CD4-positive, alpha-beta T cell treated with Interleukin-6 at 100 ng/mL for 8 hours (primary cell): ENCODE results near the gene COPG2.
"Not testable (repeated sequence)": the region's sequence is repeated elsewhere in the genome, so short reads cannot be mapped to it uniquely, and the experiment has no call there.

Experiments used
- DNase-seq: peaks from one replicate; pipeline ENCODE4 v3.0.0-alpha.2; 2020; ENCODE audit warnings: mixed read lengths, low spot score

The COPG2 gene

GRCh38 chr7:130566168-130566897, 102.2 kb downstream of the COPG2 start:
- no peak for DNase-seq

DNA sequence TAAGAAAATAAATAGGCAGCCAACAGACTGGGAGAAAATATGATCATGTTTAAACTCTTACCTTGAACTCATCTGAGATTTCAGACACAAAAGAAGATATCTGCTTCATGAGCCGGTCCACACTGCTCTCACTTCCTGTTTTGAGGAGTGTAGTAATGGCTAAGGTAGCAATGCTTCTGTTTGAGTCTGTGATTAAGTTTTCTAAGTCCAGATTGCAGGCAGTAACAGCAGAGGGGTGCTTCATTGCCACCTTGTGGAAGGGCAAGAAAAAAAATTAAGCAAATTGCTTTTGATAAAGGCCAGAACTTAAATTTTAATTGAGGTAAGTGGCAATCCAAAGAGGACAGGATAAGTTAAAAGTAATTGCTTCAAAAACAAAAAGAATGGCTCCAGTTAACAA, 107.6 kb downstream of the COPG2 start:
- no peak for DNase-seq

- no peak for DNase-seq
These were observed 109.4 kb downstream of the COPG2 start for GRCh38 chr7:130559184-130559583.

GRCh38 chr7:130554481-130554880, 114.1 kb downstream of the COPG2 start:
- DNase-seq = no peak

- DNase-seq = no peak
These were observed 115.0 kb downstream of the COPG2 start for GRCh38 chr7:130553398-130554029.

DNA sequence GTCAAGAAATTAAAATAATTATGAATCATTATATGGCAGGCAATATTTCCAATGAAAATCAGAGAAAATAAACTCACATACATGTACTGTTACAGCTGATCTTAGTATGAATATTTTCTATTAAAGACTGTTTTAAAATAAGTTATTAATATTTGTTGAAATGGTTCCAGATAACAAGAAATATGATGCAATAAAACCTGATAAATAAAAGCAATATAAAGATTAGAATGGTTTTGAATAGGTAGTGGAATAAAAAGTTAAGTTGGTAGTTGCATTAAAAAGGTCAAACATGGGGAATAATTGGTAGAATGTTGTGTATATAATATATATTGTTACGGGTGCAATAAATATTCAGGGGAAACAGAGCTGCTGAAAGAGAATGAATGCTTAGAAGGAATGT, 124.2 kb downstream of the COPG2 start:
- no peak for DNase-seq

DNA sequence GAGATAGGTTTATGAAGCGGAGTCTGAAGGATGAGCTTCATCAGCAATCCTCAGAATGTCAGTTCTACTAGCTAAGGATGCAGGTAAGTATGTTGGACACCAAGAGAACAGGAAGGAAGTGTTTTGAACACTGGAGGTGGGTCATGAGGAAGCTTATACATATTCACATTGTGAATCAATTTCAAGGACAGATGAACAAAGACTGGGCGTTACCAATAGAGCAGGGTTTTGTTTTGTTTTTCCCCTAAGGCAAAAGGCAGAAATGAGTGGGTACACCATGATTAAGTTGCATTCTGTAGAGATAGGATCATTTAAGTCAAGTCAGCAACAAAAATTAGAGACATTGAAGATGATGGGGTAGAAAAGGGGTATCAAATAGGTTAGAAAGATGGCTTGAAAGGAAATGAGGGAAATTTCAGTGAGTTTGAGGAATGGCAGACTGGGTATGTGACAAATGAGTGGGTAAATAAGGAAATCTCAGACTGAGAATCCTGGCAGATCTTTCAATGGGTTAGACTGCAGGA, 125.0 kb downstream of the COPG2 start:
- DNase-seq = no peak

DNA sequence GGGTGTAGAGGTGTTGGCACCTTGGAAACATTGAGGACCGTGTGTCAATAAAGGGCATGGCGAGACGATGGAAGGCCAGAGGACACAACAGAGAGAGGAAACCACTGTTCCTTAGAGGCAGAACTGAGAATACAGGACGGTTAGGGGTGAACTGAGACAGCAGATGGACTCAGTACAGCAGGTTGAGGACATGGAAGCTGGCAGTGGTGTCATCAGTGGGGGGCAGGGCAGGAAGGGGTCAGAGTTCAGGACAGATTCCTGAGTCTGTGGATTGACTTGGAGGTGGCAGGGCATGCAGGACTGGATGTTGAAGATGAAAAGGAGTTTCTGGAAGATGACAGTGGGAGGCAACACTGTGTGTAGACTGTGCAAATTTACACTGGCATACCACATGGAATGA, 126.3 kb downstream of the COPG2 start:
- not testable (repeated sequence) for DNase-seq

DNA sequence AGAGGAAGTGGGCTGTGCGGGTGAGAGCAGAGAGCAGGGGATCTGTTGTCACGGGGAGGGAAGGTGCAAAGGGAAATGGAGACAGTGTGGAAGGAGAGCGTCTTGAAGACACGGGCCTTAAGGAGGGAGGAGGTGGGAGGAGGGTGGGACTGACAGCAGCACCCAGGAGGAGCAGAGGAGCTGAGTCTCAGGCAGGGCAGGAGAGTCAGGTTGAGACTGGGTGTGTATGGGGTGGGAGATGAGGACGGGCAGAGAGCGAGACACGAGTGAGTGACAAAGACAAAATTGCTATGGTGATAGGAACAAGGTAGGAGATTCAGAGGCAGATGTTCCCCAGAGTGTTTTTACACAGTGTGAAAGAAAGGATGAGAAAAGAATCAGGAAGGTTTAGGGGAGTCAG, 127.3 kb downstream of the COPG2 start:
- DNase-seq = not testable (repeated sequence)

DNA sequence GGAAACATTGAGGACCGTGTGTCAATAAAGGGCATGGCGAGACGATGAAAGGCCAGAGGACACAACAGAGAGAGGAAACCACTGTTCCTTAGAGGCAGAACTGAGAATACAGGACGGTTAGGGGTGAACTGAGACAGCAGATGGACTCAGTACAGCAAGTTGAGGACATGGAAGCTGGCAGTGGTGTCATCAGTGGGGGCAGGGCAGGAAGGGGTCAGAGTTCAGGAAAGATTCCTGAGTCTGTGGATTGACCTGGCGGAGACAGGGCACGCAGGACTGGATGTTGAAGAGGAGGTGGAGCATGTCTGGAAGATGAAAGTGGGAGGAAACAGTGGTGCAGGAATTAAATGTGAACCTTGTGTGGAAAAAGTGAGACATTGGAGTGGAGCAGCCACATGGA, 130.7 kb downstream of the COPG2 start:
- DNase-seq = not testable (repeated sequence)

DNA sequence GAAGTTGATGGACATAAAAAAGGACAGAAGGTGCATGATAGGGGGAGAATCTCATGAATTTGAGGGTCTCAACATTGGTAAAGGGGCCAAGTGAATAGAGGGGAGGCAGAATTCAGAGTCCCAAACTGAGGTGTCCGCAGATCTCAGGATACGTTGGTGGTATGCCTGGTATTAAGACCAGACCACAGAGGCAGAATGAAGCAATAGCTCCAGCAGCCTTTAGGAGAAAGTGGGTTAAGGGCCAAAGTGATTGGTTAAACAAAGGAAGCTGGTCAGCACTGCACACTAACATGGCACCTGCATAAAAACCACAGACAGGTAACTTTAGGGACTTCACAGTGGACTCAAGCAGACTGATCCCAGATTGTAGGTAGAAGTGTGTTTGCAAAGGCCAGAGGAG, 139.1 kb downstream of the COPG2 start:
- no peak for DNase-seq

- DNase-seq = not testable (repeated sequence)
These were observed 140.7 kb downstream of the COPG2 start for GRCh38 chr7:130527752-130528355.

DNA sequence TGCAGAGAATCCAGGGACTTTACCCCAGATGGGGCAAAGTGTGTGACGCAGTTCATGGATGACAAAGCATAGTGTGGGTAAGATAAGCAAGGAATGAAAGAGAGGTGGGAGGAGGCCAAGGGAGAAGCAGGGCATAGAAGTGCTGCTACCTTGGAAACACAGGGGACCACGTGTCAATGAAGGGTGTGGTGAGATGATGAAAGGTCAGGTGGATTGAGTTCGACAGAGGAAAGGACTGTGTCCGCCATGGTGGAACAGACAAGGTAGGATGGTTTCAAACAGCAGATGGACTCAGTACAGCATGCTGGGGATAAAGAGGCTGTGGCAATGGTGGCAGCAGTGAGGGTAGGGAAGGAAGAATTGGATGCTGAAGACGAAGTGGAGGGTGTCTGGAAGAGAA, 143.9 kb downstream of the COPG2 start:
- no peak for DNase-seq

- not testable (repeated sequence) for DNase-seq
These were observed 144.9 kb downstream of the COPG2 start for GRCh38 chr7:130523519-130524125.

- DNase-seq = no peak
These were observed 147.1 kb downstream of the COPG2 start for GRCh38 chr7:130521258-130521951.

GRCh38 chr7:130515315-130516040, 153.1 kb downstream of the COPG2 start:
- no peak for DNase-seq

- no peak for DNase-seq
These were observed 155.1 kb downstream of the COPG2 start for GRCh38 chr7:130513447-130513846.

GRCh38 chr7:130512038-130512437, 156.5 kb downstream of the COPG2 start:
- DNase-seq = not testable (repeated sequence)

- DNase-seq = no peak
These were observed 162.2 kb downstream of the COPG2 start for GRCh38 chr7:130506358-130506757.

- DNase-seq = no peak
These were observed 162.8 kb downstream of the COPG2 start for GRCh38 chr7:130505753-130506152.

DNA sequence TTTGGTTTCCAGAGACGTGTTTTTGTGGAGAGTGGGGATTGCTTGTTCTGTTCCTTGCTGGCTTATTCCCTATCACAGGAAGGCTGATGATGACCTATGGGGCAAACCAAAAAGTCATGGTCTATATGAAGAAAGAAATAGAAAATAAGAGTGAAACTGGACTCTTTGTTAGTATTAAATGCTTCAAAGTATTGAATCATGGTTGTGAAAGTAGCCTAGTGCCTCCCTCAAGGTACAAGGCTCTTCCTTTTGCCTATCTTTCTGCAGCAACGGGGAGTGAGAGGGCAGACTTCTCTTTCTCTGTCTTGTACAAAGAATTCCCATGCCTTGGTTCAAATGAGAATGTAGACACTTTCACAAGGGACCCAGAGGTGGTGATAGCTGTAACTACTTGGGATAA, 167.6 kb downstream of the COPG2 start:
- no peak for DNase-seq
